ENCODE measurements around the gene STARD3.

- TF ChIP-seq POLR2AphosphoS5 (IDR thresholded peaks at IDR 0.05; ENCODE audit: borderline replicate concordance, low read depth, low read length), result no peak
- no peak for TF ChIP-seq EZH2 (IDR thresholded peaks at IDR 0.05)
Measured at GRCh38 chr17:39593371-39593770, 43.6 kb upstream of the STARD3 start.
